GM19452 (cell line): ENCODE data around the gene DAD1.

Source experiments
- ATAC-seq: cut with Tn5 transposase; IDR thresholded peaks from one replicate; pipeline ENCODE4 v1.9.1; 2021; ENCODE audit not compliant: unreplicated experiment

Gene DAD1

DNA sequence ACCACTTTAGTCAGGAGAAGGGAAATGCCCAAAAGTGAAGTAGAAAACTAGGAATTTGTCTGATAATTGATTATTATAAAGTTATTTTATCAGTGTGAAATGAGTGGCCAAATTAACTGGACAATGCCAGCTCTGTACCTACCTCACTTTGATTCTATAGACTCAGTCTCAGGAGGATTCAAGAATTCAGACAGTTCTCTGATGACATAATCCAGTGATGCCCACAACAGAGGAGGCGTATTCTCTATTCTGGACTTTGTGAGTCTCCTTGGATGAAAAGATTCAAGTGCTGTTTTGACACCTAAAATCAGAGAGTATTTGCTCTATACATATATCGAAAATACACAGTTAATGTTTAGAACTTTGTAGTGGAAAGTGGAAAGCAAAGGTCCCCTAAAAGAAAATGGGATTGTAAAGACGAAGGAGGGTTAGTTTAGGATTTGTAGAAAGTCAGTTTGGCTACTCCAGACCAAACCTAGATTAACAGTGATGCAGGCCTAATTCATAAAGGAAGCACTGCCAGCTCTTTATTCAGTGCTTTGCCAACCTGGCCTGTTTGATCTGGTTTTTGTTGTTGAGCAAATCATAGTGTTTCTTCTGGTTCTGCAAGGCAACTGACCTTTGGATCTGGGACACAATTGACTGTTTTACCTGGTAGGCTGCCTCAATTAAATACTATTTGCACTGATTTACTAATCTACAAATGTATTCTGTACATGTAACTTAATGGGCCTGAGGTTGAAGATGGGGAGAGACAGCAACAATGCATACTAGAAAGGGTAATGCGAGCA, 67.4 kb downstream of the DAD1 start:
- ATAC-seq, result no peak

DNA sequence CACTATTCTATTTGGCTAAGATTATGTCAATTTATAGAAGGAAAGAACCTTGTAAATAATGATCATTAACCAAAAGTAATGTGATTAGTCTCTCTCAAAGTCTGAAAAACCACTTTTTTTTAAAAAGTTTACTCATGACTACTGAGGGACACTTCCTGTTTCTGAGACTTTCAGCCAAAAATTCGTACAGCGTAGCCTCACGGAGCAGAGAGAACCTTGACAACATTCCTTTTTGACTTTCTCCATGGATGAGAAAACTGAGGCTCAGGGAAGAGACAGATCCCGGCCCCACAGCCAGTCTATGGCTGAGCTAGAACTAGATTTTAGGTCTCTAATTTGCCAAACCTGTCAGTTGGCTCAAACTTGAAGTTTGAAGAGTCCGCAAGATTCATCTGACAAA, 68.2 kb downstream of the DAD1 start:
- ATAC-seq, result no peak

DNA sequence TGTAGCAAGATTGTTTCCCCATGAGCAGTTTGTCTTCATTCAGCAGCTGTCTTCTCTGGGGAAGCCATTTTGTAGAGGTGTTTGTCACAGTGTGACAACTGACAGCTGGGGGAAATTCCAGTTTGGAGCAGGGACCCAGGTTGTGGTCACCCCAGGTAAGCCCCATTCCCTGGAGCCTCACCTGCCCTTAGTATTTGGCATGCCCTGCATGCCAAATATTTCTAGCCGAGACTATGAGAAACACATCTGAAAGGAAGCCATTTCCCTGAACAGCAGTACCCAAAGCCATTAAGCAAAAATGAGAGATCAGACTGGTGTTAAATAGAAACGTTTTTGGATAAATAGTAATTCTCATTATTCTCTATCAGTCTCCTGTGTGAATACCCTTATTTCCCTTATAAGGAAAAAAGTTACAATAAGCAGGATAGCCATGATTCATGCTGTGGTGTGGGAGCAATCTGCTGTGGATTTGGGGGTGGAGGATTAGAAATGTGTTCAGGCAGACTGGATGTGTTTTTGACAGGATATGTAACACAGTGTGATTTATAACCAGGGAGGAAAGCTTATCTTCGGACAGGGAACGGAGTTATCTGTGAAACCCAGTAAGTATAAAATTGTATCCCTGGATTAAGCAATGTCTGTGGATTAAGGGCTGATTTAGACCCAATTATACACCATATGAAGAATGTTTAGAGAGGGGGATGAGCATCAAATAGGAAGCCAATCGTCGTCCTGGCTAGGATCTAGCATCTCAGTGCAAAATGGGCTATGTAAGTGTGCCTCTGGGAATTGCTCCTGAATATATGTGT, 68.9 kb downstream of the DAD1 start:
- no peak for ATAC-seq

DNA sequence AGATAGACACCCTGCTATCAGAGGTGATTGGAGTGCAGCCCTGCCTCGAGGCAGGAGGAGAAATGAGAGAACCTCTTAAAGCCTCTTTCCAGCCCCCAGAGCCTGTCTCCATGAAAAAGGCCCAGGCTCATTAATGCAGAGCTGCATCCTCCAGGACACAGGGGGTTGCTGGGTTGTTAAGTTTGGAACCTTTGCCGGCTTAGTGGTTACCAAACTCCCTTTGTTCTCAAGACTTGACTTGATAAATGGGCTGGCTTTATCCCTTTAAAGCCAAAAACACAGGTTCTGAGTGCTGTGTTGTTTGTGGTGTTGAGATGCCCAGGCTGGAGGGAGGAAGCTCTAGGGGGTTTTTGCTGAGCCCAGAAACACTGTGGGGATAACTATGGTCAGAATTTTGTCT, 71.0 kb downstream of the DAD1 start:
- ATAC-seq, result no peak

DNA sequence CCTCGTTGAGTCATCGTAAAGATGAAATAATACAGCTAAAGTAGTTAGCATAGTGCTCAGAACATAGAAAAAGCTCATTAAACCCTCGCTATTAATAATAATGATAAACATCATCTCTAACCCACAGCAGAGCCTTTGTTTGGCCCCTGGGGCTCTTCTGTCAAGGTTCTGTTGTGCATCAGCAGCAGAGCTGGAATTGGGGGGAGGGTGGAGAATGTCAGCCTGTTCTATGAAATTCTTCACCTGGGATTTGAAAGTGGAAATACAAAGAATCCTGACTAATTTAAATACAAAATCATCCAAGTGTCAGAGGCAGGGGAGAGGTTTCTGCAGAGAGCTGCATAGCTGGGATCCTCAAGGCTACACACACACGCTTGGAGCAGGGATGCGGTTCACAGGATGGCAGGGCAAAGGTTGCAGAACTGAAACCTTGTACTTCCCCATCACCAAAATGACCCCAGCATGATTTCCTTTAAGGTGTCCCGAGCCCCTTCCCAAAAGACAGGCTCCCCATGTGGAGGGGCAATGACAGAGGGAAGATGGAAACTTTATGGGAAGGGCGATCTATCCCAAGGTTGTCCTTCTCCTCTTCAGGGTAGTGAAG, 71.8 kb downstream of the DAD1 start:
- ATAC-seq, result no peak

DNA sequence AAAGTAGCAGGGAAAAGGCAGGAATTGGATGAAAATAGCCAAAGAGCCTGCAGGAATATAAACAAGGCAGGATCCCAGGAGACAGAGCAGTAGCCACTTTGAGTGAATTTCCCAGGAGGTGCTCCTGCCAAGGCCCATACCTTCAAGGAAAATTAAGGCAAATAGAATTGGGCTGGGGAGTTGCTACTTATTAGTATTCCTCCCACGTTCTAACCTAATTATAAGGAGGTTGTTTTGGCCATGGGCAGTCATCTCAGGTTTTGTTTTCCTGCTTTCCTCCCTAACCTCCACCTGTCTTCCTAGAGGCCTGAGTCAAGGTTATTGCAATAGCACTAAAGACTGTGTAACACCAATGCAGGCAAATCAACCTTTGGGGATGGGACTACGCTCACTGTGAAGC, 73.1 kb downstream of the DAD1 start:
- ATAC-seq, result no peak
